ENCODE results near the gene MBOAT1. TPM values are rescaled to one million over a fixed set of nuclear protein-coding genes. Genes with fewer than 3 reads are reported as not detected.

The MBOAT1 gene
- total RNA-seq, 1 donor from 2014 or later: 34.9 TPM

- intact Hi-C loops (cut with micrococcal nuclease): loop anchor here (2.0 to 5.0 kb wide), 2 partner anchors 1059 to 1459 kb away; no protein-coding TSS in a partner anchor
Measured at GRCh38 chr6:20055916-20056315, 156.4 kb downstream of the MBOAT1 start.

Other genes with a start within 250 kb of the MBOAT1 start
- 39.1 and 39.4 TPM in 2 replicates for gene E2F3, start 189.4 kb upstream of the MBOAT1 start, total RNA-seq

Data from T-helper 2 cell treated with Interferon-gamma antibody and Interleukin-4, amounts not matched to agents 100 ng/mL and 5 ng/mL, for 36 hours (primary cell).